ENCODE data around the gene MFGE8. TPM values are rescaled to one million over a fixed set of nuclear protein-coding genes. Genes with fewer than 3 reads are reported as not detected.

Gene MFGE8
- total RNA-seq, 1 donor from 2014 or later = 2.4 TPM

DNA sequence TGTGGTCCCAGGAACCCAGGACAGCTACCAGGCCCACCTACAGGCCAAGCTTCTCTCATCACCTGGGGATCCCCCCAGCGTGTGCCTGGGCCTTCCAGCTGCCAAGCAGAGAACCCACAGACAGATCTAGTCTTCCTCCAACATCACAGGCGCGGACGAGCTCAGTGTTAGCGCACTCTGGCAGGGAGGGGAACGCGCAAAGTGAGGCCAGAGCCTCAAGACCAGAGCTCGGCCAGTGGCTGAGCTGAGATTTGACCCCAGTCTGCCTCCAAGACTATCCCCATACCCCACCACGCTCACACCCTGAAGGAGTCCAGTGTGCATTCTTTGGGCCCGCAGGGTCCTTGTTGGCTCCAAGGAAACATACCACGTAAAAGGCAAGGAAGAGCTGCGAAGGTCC is 5.1 kb downstream of the MFGE8 start:
- Mint-ChIP-seq H3K4me3 (no peak overlapping the region), H3K36me3 (ENCODE audit: low read depth) (no peaks in the 10 kb centered on the region), H3K9me3 (no peaks in the 10 kb centered on the region), H3K27me3 (no peaks in the 10 kb centered on the region), H3K27ac (no peak overlapping the region), H3K4me1 (peaks cover 22% of the 10 kb centered on the region)
- ATAC-seq (ENCODE audit: low read depth) (no peak), DNase-seq (no peak)
- no peak for TF ChIP-seq CTCF (IDR thresholded peaks at IDR 0.05)
- ChIA-PET POLR2A (no interaction called here), CTCF (no interaction called here)
- intact Hi-C loops (cut with micrococcal nuclease) = no loop called here

DNA sequence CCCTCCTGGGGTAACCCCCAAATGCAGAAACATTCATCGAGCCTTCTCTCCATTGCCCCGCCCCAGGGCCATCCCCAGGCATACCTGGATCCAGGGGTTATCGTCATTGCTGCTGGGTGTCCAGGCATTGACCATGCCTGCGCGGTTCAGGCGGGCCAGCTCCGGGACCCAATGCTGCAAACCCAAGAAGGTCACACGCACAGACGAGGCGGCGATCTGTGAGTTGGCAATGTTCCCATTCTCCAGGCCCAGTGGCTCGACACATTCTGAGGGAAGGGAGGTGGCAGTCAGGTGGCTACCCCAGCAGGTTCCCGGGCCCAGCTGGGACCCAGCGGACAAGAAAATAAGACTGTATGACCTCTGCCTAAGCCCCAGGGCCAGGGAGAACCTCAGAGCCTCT is 6.1 kb downstream of the MFGE8 start:
- intact Hi-C loops (cut with micrococcal nuclease) = no loop called here
- TF ChIP-seq CTCF (IDR thresholded peaks at IDR 0.05) = no peak
- ChIA-PET POLR2A (no interaction called here), CTCF (no interaction called here)
- DNase-seq (no peak), ATAC-seq (ENCODE audit: low read depth) (no peak)
- peaks cover 15% of the 10 kb centered on the region for H3K4me1 Mint-ChIP-seq
- no peak overlapping the region for H3K27ac Mint-ChIP-seq
- no peaks in the 10 kb centered on the region for H3K9me3 Mint-ChIP-seq
- H3K36me3 Mint-ChIP-seq (ENCODE audit: low read depth) = no peaks in the 10 kb centered on the region
- no peak overlapping the region for H3K4me3 Mint-ChIP-seq
- H3K27me3 Mint-ChIP-seq = no peaks in the 10 kb centered on the region

- no peaks in the 10 kb centered on the region for H3K27me3 Mint-ChIP-seq
- CTCF ChIA-PET = interaction anchor here (2.2 kb wide), 1 partner anchor 223 kb away, joined by 24 read pairs; no protein-coding TSS in a partner anchor
- peaks cover 13% of the 10 kb centered on the region for H3K4me1 Mint-ChIP-seq
- no peak for TF ChIP-seq CTCF (IDR thresholded peaks at IDR 0.05)
- no peaks in the 10 kb centered on the region for H3K9me3 Mint-ChIP-seq
- DNase-seq (no peak), ATAC-seq (ENCODE audit: low read depth) (no peak)
- POLR2A ChIA-PET = no interaction called here
- no peaks in the 10 kb centered on the region for H3K36me3 Mint-ChIP-seq (ENCODE audit: low read depth)
- no peak overlapping the region for H3K27ac Mint-ChIP-seq
- intact Hi-C loops (cut with micrococcal nuclease) = no loop called here
- H3K4me3 Mint-ChIP-seq = no peak overlapping the region
These were observed 6.6 kb downstream of the MFGE8 start for GRCh38 chr15:88906551-88906950.

DNA sequence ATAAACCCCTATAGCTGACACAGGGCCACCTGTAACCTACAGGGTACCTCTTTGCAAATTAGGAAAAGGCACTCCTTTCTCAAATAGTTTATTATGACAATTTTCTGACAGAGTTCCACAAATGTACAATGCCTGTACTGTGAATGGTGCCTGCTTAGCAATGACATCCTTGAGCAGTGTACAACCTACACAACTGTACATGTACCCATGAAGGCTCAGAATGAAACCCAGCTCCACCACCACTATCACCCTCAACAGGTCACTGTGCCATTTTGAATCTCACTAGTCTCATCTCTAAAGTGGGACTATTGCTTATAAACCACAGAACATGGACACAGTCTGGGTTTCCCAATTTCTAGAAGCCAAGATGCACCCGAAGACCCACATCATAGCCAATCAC is 7.0 kb downstream of the MFGE8 start:
- Mint-ChIP-seq H3K4me1 (peaks cover 13% of the 10 kb centered on the region), H3K27ac (no peak overlapping the region), H3K27me3 (no peaks in the 10 kb centered on the region), H3K36me3 (ENCODE audit: low read depth) (no peaks in the 10 kb centered on the region), H3K9me3 (no peaks in the 10 kb centered on the region), H3K4me3 (no peak overlapping the region)
- intact Hi-C loops (cut with micrococcal nuclease) = no loop called here
- POLR2A ChIA-PET = no interaction called here
- DNase-seq (no peak), ATAC-seq (ENCODE audit: low read depth) (no peak)
- CTCF ChIA-PET = interaction anchor here (1.3 to 2.2 kb wide), 5 partner anchors 9 to 286 kb away, joined by 3 to 24 read pairs (median 5); no protein-coding TSS in a partner anchor
- TF ChIP-seq CTCF (IDR thresholded peaks at IDR 0.05) = no peak

DNA sequence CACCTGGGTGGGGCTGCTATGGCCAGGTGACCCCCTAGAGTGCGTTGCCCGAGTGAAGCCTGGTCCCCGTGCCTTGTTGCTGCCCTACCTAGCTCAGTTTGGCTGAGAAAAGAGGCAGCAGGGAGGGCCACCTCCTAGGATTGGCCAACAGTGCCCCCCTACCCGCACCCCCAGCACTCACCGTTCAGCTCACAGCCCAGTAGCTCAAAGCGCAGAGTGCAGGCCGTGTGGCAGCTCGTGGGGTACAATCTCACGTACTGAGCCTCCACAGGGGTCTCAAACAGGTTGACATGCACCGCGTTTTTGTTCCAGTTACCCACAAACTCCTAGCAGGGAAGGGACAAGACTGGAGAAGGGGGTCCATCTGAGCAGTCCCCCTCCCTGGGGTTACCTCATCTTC is 7.6 kb downstream of the MFGE8 start:
- no peaks in the 10 kb centered on the region for H3K9me3 Mint-ChIP-seq
- intact Hi-C loops (cut with micrococcal nuclease) = no loop called here
- no peak for DNase-seq
- peaks cover 13% of the 10 kb centered on the region for H3K4me1 Mint-ChIP-seq
- CTCF ChIA-PET = interaction anchor here (0.8 to 2.2 kb wide), 19 partner anchors 10 to 287 kb away, joined by 3 to 24 read pairs (median 5); partner anchors contain the start of genes ABHD2, AEN and HAPLN3
- H3K36me3 Mint-ChIP-seq (ENCODE audit: low read depth) = no peaks in the 10 kb centered on the region
- no peak for TF ChIP-seq CTCF (IDR thresholded peaks at IDR 0.05)
- POLR2A ChIA-PET = no interaction called here
- H3K4me3 Mint-ChIP-seq = no peak overlapping the region
- ATAC-seq (ENCODE audit: low read depth) = no peak
- no peak overlapping the region for H3K27ac Mint-ChIP-seq
- H3K27me3 Mint-ChIP-seq = no peaks in the 10 kb centered on the region

All from activated B cell treated with CpG ODN at 0.5 μM for 24 hours (primary cell).